GM21526 (cell line): ENCODE measurements around the gene SLC15A3.
"Not testable (repeated sequence)": the region's sequence is repeated elsewhere in the genome, so short reads cannot be mapped to it uniquely, and the experiment has no call there.

ENCODE experiments used
- ATAC-seq: cut with Tn5 transposase; IDR thresholded peaks from one replicate; pipeline ENCODE4 v1.9.1; 2021; ENCODE audit warnings: moderate library complexity; ENCODE audit not compliant: unreplicated experiment, low FRiP score

The SLC15A3 gene

GRCh38 chr11:60977836-60978235 lies 25.9 kb upstream of the SLC15A3 start:
- ATAC-seq: no peak

GRCh38 chr11:60977224-60977623 lies 25.2 kb upstream of the SLC15A3 start:
- ATAC-seq: no peak

- no peak for ATAC-seq
Observed at GRCh38 chr11:60974726-60975125, 22.8 kb upstream of the SLC15A3 start.

GRCh38 chr11:60974316-60974715 lies 22.3 kb upstream of the SLC15A3 start:
- not testable (repeated sequence) for ATAC-seq

GRCh38 chr11:60973699-60974098 lies 21.7 kb upstream of the SLC15A3 start:
- ATAC-seq: no peak

- ATAC-seq: no peak
Observed at GRCh38 chr11:60972182-60973030, 20.4 kb upstream of the SLC15A3 start.

GRCh38 chr11:60971520-60971919 lies 19.5 kb upstream of the SLC15A3 start, which contains the start of gene CD6:
TSS of gene CD6 (plus strand) at chr11:60971680. CDS start at chr11:60971866, 186 bp downstream.
- ATAC-seq: no peak

- no peak for ATAC-seq
Observed at GRCh38 chr11:60970890-60971289, 18.9 kb upstream of the SLC15A3 start.

- ATAC-seq: no peak
Observed at GRCh38 chr11:60970369-60970774, 18.4 kb upstream of the SLC15A3 start.

- no peak for ATAC-seq
Observed at GRCh38 chr11:60968223-60968622, 16.2 kb upstream of the SLC15A3 start.

- no peak for ATAC-seq
Observed at GRCh38 chr11:60966890-60967289, 14.9 kb upstream of the SLC15A3 start.

- ATAC-seq: no peak
Observed at GRCh38 chr11:60964801-60965200, 12.8 kb upstream of the SLC15A3 start.

GRCh38 chr11:60960405-60960804 lies 8.4 kb upstream of the SLC15A3 start:
- no peak for ATAC-seq

GRCh38 chr11:60959431-60959830 lies 7.5 kb upstream of the SLC15A3 start:
- no peak for ATAC-seq

- no peak for ATAC-seq
Observed at GRCh38 chr11:60957188-60957587, 5.2 kb upstream of the SLC15A3 start.

GRCh38 chr11:60955571-60955970 lies 3.6 kb upstream of the SLC15A3 start:
- ATAC-seq: no peak

GRCh38 chr11:60954421-60954820 lies 2.4 kb upstream of the SLC15A3 start:
- ATAC-seq: no peak

GRCh38 chr11:60953781-60954180 lies 1.8 kb upstream of the SLC15A3 start:
- ATAC-seq: no peak

- peak; percentile 1 for ATAC-seq
Observed at GRCh38 chr11:60952742-60953170, 780 bp upstream of the SLC15A3 start.

- no peak for ATAC-seq
Observed at GRCh38 chr11:60951606-60951903, 421 bp downstream of the SLC15A3 start.

GRCh38 chr11:60950933-60951605 lies 907 bp downstream of the SLC15A3 start:
- no peak for ATAC-seq

- no peak for ATAC-seq
Observed at GRCh38 chr11:60950024-60950423, 2.0 kb downstream of the SLC15A3 start.
